HEK293 (cell line): Measurements from ENCODE around the gene LPAR6.

Source experiments
- CTCF ChIA-PET: fragments of 350-600 bp; formaldehyde crosslinking; extraction: SDS; loops from one replicate; lab custom pipeline; 2021; ENCODE audit warnings: antibody characterized with exemption; lab: Yijun Ruan, JAX
- POLR2A ChIA-PET: fragments of 300-600 bp; formaldehyde crosslinking; extraction: SDS; loops from one replicate; lab custom pipeline; 2020; ENCODE audit warnings: antibody characterized with exemption, inconsistent platforms; lab: Yijun Ruan, JAX
- H3K27ac ChIP-seq: fragments of 200-500 bp; sonication (Bioruptor generic); 2 replicates; pipeline ENCODE4 v1.5.1; 2014; ENCODE audit warnings: low read depth, low read length, control low read depth, inconsistent platforms; ENCODE audit errors: extremely low read depth
- H3K36me3 ChIP-seq, 2 experiments: fragments of 200-500 bp in 1 of 2; sonication (Bioruptor generic) in 1 of 2; 1 replicate in 1 of 2; 2 replicates in 1 of 2; pipeline ENCODE4 v1.5.1; 2014 to 2017; ENCODE audit warnings: inconsistent platforms in 2 of 2, low read length in 2 of 2; ENCODE audit not compliant: control insufficient read depth in 2 of 2, insufficient read depth in 1 of 2
- H3K4me1 ChIP-seq: fragments of 200-500 bp; sonication (Bioruptor generic); 2 replicates; pipeline ENCODE4 v1.5.1; 2014; ENCODE audit warnings: mild to moderate bottlenecking, low read length, inconsistent platforms; ENCODE audit not compliant: control insufficient read depth, insufficient read depth
- H3K4me3 ChIP-seq: 2 replicates; pipeline ENCODE4 v1.5.1; 2011; ENCODE audit warnings: low read depth, mild to moderate bottlenecking, control low read depth, low read length, moderate library complexity
- H3K9me3 ChIP-seq: fragments of 200-500 bp; sonication (Bioruptor generic); 2 replicates; pipeline ENCODE4 v1.5.1; 2014; ENCODE audit warnings: low read depth, low read length, inconsistent platforms; ENCODE audit not compliant: control insufficient read depth, insufficient read depth
- ELK4 ChIP-seq: IDR thresholded peaks from 2 replicates; pipeline ENCODE4 v1.6.1; 2011; ENCODE audit warnings: mild to moderate bottlenecking, low read depth, low read length, borderline replicate concordance
- HOXD13 ChIP-seq: sonication (generic); formaldehyde crosslinking; IDR thresholded peaks from 2 replicates; pipeline ENCODE4 v1.8.0; 2022; ENCODE audit warnings: missing genetic modification reagents, borderline replicate concordance
- SP3 ChIP-seq: fragments of 450-650 bp; formaldehyde crosslinking; IDR thresholded peaks from 2 replicates; pipeline ENCODE4 v1.5.1; 2016; ENCODE audit warnings: missing biosample characterization, missing genetic modification characterization
- ZBTB44 ChIP-seq: fragments of 450-650 bp; IDR thresholded peaks from 2 replicates; pipeline ENCODE4 v1.5.1; 2018; ENCODE audit warnings: missing biosample characterization, mild to moderate bottlenecking, missing genetic modification characterization
- ZBTB48 ChIP-seq: fragments of 450-650 bp; formaldehyde crosslinking; IDR thresholded peaks from 2 replicates; pipeline ENCODE4 v1.5.1; 2016; ENCODE audit warnings: missing biosample characterization, missing genetic modification characterization
- ZFP3 ChIP-seq: fragments of 450-650 bp; formaldehyde crosslinking; IDR thresholded peaks from 2 replicates; pipeline ENCODE4 v1.5.1; 2016; ENCODE audit warnings: low read depth, missing biosample characterization, missing genetic modification characterization
- ZNF157 ChIP-seq: fragments of 450-650 bp; formaldehyde crosslinking; IDR thresholded peaks from 2 replicates; pipeline ENCODE4 v1.5.1; 2016; ENCODE audit warnings: missing biosample characterization, missing genetic modification characterization
- ZNF202 ChIP-seq: fragments of 450-650 bp; formaldehyde crosslinking; IDR thresholded peaks from 2 replicates; pipeline ENCODE4 v1.5.1; 2016; ENCODE audit warnings: missing biosample characterization, missing genetic modification characterization, borderline replicate concordance
- ZNF214 ChIP-seq: fragments of 450-650 bp; formaldehyde crosslinking; IDR thresholded peaks from 2 replicates; pipeline ENCODE4 v1.5.1; 2017; ENCODE audit warnings: missing biosample characterization, mild to moderate bottlenecking, missing genetic modification characterization, borderline replicate concordance
- ZNF521 ChIP-seq: fragments of 450-650 bp; formaldehyde crosslinking; IDR thresholded peaks from 2 replicates; pipeline ENCODE4 v1.5.1; 2017; ENCODE audit warnings: missing biosample characterization, mild to moderate bottlenecking, missing genetic modification characterization
- ZNF645 ChIP-seq: fragments of 450-650 bp; formaldehyde crosslinking; IDR thresholded peaks from 2 replicates; pipeline ENCODE4; 2016; ENCODE audit warnings: missing biosample characterization, missing genetic modification characterization
- ZNF677 ChIP-seq: fragments of 450-650 bp; IDR thresholded peaks from 2 replicates; pipeline ENCODE4 v1.5.0; 2018; ENCODE audit warnings: missing biosample characterization, mild to moderate bottlenecking, missing genetic modification characterization, moderate library complexity
- ZNF747 ChIP-seq: fragments of 450-650 bp; formaldehyde crosslinking; IDR thresholded peaks from 2 replicates; pipeline ENCODE4 v1.5.1; 2016; ENCODE audit warnings: missing biosample characterization, missing genetic modification characterization
- ZNF776 ChIP-seq: fragments of 450-650 bp; formaldehyde crosslinking; IDR thresholded peaks from 2 replicates; pipeline ENCODE4 v1.5.0; 2017; ENCODE audit warnings: missing biosample characterization, missing genetic modification characterization, borderline replicate concordance
- TF ChIP-seq, protein P1 (sequence below): fragments of 450-650 bp; formaldehyde crosslinking; IDR thresholded peaks from 2 replicates; pipeline ENCODE4 v1.5.1; 2017; ENCODE audit warnings: missing biosample characterization, missing genetic modification characterization
- TF ChIP-seq, protein P2 (sequence below): fragments of 450-650 bp; formaldehyde crosslinking; IDR thresholded peaks from 2 replicates; pipeline ENCODE4 v1.5.1; 2016; ENCODE audit warnings: missing biosample characterization, missing genetic modification characterization
- TF ChIP-seq, protein P3 (sequence below): fragments of 450-650 bp; formaldehyde crosslinking; IDR thresholded peaks from 2 replicates; pipeline ENCODE4 v1.5.1; 2017; ENCODE audit warnings: missing biosample characterization, missing genetic modification characterization
- TF ChIP-seq, protein P4 (sequence below): fragments of 450-650 bp; formaldehyde crosslinking; IDR thresholded peaks from 2 replicates; pipeline ENCODE4 v1.5.1; 2016; ENCODE audit warnings: missing biosample characterization, missing genetic modification characterization

LPAR6 gene

GRCh38 chr13:48377857-48378256 lies 35.1 kb downstream of the LPAR6 start:
- TF ChIP-seq HOXD13 (no peak), ZNF202 (no peak), ELK4 (no peak), ZNF521 (tag by site-specific recombination) (no peak)
- no peak overlapping the region for H3K4me3 ChIP-seq
- H3K27ac ChIP-seq: no peak overlapping the region
- CTCF ChIA-PET: no interaction called here
- peaks cover 5 to 37% of the 10 kb centered on the region in 2 experiments for H3K36me3 ChIP-seq
- H3K9me3 ChIP-seq: no peaks in the 10 kb centered on the region
- POLR2A ChIA-PET: no interaction called here
- no peaks in the 10 kb centered on the region for H3K4me1 ChIP-seq

- H3K4me3 ChIP-seq: no peak overlapping the region
- ChIA-PET POLR2A (no interaction called here), CTCF (no interaction called here)
Measured at GRCh38 chr13:48370815-48371214, 42.1 kb downstream of the LPAR6 start.

GRCh38 chr13:48369988-48370387 lies 42.9 kb downstream of the LPAR6 start:
- TF ChIP-seq, protein P1, sequence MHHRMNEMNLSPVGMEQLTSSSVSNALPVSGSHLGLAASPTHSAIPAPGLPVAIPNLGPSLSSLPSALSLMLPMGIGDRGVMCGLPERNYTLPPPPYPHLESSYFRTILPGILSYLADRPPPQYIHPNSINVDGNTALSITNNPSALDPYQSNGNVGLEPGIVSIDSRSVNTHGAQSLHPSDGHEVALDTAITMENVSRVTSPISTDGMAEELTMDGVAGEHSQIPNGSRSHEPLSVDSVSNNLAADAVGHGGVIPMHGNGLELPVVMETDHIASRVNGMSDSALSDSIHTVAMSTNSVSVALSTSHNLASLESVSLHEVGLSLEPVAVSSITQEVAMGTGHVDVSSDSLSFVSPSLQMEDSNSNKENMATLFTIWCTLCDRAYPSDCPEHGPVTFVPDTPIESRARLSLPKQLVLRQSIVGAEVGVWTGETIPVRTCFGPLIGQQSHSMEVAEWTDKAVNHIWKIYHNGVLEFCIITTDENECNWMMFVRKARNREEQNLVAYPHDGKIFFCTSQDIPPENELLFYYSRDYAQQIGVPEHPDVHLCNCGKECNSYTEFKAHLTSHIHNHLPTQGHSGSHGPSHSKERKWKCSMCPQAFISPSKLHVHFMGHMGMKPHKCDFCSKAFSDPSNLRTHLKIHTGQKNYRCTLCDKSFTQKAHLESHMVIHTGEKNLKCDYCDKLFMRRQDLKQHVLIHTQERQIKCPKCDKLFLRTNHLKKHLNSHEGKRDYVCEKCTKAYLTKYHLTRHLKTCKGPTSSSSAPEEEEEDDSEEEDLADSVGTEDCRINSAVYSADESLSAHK (tag by site-specific recombination): no peak
- TF ChIP-seq, protein P2, sequence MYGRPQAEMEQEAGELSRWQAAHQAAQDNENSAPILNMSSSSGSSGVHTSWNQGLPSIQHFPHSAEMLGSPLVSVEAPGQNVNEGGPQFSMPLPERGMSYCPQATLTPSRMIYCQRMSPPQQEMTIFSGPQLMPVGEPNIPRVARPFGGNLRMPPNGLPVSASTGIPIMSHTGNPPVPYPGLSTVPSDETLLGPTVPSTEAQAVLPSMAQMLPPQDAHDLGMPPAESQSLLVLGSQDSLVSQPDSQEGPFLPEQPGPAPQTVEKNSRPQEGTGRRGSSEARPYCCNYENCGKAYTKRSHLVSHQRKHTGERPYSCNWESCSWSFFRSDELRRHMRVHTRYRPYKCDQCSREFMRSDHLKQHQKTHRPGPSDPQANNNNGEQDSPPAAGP: no peak
- TF ChIP-seq SP3: no peak
- no peak for TF ChIP-seq ZNF776 (tag by site-specific recombination)
- TF ChIP-seq ZNF747 (tag by site-specific recombination): no peak
- no peak for TF ChIP-seq ZFP3
- no peak for TF ChIP-seq ZNF645 (tag by site-specific recombination)
- TF ChIP-seq ZBTB44 (tag by site-specific recombination): no peak
- POLR2A ChIA-PET: no interaction called here
- peaks cover 4 to 18% of the 10 kb centered on the region in 2 experiments for H3K36me3 ChIP-seq
- CTCF ChIA-PET: no interaction called here
- H3K9me3 ChIP-seq: no peaks in the 10 kb centered on the region
- H3K4me1 ChIP-seq: no peaks in the 10 kb centered on the region
- H3K4me3 ChIP-seq: no peak overlapping the region
- H3K27ac ChIP-seq: no peak overlapping the region

More at GRCh38 chr13:48370815-48371214, 42.1 kb downstream of the LPAR6 start:
- TF ChIP-seq, protein P3, sequence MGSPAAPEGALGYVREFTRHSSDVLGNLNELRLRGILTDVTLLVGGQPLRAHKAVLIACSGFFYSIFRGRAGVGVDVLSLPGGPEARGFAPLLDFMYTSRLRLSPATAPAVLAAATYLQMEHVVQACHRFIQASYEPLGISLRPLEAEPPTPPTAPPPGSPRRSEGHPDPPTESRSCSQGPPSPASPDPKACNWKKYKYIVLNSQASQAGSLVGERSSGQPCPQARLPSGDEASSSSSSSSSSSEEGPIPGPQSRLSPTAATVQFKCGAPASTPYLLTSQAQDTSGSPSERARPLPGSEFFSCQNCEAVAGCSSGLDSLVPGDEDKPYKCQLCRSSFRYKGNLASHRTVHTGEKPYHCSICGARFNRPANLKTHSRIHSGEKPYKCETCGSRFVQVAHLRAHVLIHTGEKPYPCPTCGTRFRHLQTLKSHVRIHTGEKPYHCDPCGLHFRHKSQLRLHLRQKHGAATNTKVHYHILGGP (tag by site-specific recombination): no peak
- TF ChIP-seq, protein P4, sequence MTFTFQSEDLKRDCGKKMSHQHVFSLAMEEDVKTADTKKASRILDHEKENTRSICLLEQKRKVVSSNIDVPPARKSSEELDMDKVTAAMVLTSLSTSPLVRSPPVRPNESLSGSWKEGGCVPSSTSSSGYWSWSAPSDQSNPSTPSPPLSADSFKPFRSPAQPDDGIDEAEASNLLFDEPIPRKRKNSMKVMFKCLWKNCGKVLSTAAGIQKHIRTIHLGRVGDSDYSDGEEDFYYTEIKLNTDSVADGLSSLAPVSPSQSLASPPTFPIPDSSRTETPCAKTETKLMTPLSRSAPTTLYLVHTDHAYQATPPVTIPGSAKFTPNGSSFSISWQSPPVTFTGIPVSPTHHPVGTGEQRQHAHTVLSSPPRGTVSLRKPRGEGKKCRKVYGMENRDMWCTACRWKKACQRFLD (tag by site-specific recombination): no peak
- TF ChIP-seq ZBTB48: no peak
- no peak for TF ChIP-seq ZNF214 (tag by site-specific recombination)
- no peak for TF ChIP-seq ZNF157 (tag by site-specific recombination)
- no peak for TF ChIP-seq ZNF677 (tag by site-specific recombination)
- no peaks in the 10 kb centered on the region for H3K9me3 ChIP-seq
- no peak overlapping the region for H3K27ac ChIP-seq
- H3K36me3 ChIP-seq: peaks cover 5 to 16% of the 10 kb centered on the region in 2 experiments
- no peaks in the 10 kb centered on the region for H3K4me1 ChIP-seq
